ENCODE data around the gene HBZ. TPM values are rescaled to one million over a fixed set of nuclear protein-coding genes. Genes with fewer than 3 reads are reported as not detected.
A peak's percentile ranks its signal among the peaks of the same experiment; 100 is the strongest.

HBZ gene
- total RNA-seq, 2 experiments from 2014 or later = not detected

DNA sequence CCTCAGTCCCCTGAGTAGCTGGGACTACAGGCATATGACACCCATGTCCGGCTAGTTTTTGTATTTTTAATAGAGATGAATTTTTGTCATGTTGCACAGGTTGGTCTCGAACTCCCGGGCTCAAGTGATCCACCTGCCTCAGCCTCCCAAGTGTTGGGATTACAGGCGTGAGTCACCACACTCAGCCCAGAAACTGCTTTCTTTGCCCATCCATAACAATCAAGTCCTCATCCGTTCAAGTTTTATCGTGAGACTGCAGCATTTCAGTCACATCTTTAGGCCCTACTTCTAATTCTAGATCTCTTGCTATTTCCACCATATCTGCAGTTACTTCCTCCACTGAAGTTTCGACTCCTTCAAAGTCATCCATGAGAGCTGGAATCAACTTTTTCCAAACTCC lies 20.3 kb upstream of the HBZ start:
- H3K4me3 ChIP-seq (ENCODE audit: low read depth, low read length, poor library complexity, severe bottlenecking) = no peak overlapping the region
- peaks cover 6% of the 10 kb centered on the region for H3K4me1 ChIP-seq (ENCODE audit: insufficient read depth, low read length, poor library complexity, severe bottlenecking)
- BruUV-seq (replicated peaks) = no TSS peak
- TF ChIP-seq, protein P1, sequence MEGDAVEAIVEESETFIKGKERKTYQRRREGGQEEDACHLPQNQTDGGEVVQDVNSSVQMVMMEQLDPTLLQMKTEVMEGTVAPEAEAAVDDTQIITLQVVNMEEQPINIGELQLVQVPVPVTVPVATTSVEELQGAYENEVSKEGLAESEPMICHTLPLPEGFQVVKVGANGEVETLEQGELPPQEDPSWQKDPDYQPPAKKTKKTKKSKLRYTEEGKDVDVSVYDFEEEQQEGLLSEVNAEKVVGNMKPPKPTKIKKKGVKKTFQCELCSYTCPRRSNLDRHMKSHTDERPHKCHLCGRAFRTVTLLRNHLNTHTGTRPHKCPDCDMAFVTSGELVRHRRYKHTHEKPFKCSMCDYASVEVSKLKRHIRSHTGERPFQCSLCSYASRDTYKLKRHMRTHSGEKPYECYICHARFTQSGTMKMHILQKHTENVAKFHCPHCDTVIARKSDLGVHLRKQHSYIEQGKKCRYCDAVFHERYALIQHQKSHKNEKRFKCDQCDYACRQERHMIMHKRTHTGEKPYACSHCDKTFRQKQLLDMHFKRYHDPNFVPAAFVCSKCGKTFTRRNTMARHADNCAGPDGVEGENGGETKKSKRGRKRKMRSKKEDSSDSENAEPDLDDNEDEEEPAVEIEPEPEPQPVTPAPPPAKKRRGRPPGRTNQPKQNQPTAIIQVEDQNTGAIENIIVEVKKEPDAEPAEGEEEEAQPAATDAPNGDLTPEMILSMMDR (conservative IDR thresholded peaks at IDR 0.05; ENCODE audit: low read length) = no peak
- TF ChIP-seq EZH2phosphoT487 (IDR thresholded peaks at IDR 0.05; ENCODE audit: borderline replicate concordance, low read depth, low read length) = no peak
- CTCF ChIA-PET (ENCODE audit: unreplicated experiment) = no interaction called here
- peaks cover 33% of the 10 kb centered on the region for H3K79me2 ChIP-seq (ENCODE audit: insufficient read depth, low read depth, low read length)
- H3K9me2 ChIP-seq (ENCODE audit: insufficient read depth, low read length) = no peaks in the 10 kb centered on the region
- POLR2A ChIA-PET = no interaction called here
- H3K27ac ChIP-seq (ENCODE audit: low read depth, low read length, poor library complexity, severe bottlenecking) = no peak overlapping the region
- intact Hi-C loops (cut with micrococcal nuclease; ENCODE audit: unreplicated experiment) = no loop called here
- no peak overlapping the region for H2AFZ ChIP-seq (ENCODE audit: low read length)
- H3K9me3 ChIP-seq (ENCODE audit: low read length) = no peaks in the 10 kb centered on the region
- H3K4me2 ChIP-seq (ENCODE audit: low read length) = no peak overlapping the region
- no peak for DNase-seq (ENCODE audit: low spot score)
- no peaks in the 10 kb centered on the region for H4K20me1 ChIP-seq (ENCODE audit: insufficient read depth, low read length)
- H3K36me3 ChIP-seq (ENCODE audit: insufficient read depth, low read length) = peaks cover 8% of the 10 kb centered on the region; the same call in 1 of the 2 replicates

DNA sequence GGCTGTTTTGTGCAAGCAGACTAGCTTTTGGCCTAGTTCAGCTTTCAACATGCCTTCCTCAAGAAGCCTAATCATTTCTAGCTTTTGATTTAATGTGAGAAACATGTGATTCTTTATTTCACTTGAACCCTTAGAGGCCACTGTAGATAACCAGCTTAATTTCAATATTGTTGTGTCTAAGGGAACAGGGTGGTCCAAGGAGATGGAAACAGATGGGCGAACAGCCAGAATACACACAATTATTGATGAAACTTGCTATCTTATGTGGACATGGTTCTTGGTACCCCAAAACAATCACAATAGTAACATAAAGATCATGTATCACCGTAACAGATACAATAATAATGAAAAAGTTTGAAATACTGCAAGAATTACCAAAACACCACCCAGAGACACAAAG lies 18.7 kb upstream of the HBZ start:
- BruUV-seq (replicated peaks) = TSS peak; percentile 43
- intact Hi-C loops (cut with micrococcal nuclease; ENCODE audit: unreplicated experiment) = no loop called here
- Histone ChIP-seq H3K9me2 (ENCODE audit: insufficient read depth, low read length) (no peaks in the 10 kb centered on the region), H3K4me3 (ENCODE audit: low read depth, low read length, poor library complexity, severe bottlenecking) (no peak overlapping the region), H3K79me2 (ENCODE audit: insufficient read depth, low read depth, low read length) (peaks cover 43% of the 10 kb centered on the region), H3K9me3 (ENCODE audit: low read length) (no peaks in the 10 kb centered on the region), H4K20me1 (ENCODE audit: insufficient read depth, low read length) (no peaks in the 10 kb centered on the region), H2AFZ (ENCODE audit: low read length) (no peak overlapping the region), H3K27ac (ENCODE audit: low read depth, low read length, poor library complexity, severe bottlenecking) (no peak overlapping the region), H3K36me3 (ENCODE audit: insufficient read depth, low read length) (peaks cover 8% of the 10 kb centered on the region; the same call in 1 of the 2 replicates), H3K4me1 (ENCODE audit: insufficient read depth, low read length, poor library complexity, severe bottlenecking) (peaks cover 10% of the 10 kb centered on the region), H3K4me2 (ENCODE audit: low read length) (no peak overlapping the region)
- TF ChIP-seq, protein P1 (conservative IDR thresholded peaks at IDR 0.05; ENCODE audit: low read length) = no peak
- TF ChIP-seq EZH2phosphoT487 (IDR thresholded peaks at IDR 0.05; ENCODE audit: borderline replicate concordance, low read depth, low read length) = no peak
- ChIA-PET CTCF (ENCODE audit: unreplicated experiment) (no interaction called here), POLR2A (interaction anchor here (0.8 kb wide), 1 partner anchor 16 kb away, joined by 3 read pairs; no protein-coding TSS in a partner anchor)
- no peak for DNase-seq (ENCODE audit: low spot score)

DNA sequence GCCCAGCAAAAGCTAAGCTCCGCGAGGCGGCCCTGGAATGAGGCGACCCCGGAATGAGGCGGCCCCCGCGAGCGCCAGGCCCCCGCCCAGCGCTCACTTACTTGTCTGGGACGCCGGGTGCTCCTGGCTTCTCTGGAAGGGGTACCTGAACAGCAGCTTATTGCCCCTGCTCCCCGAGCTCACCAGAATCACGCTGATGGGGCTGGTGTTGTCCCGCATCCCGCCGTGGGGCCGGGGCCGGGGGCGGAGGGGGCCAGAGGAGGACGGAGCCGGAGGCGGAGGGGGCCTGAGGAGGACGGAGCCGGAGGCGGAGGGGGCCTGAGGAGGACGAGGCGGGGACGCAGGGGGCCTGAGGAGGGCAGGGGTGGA lies 14.4 kb upstream of the HBZ start:
- POLR2A ChIA-PET = interaction anchor here (0.7 to 0.8 kb wide), 2 partner anchors 13 to 233 kb away, joined by 3 to 4 read pairs; no protein-coding TSS in a partner anchor
- no TSS peak for BruUV-seq (replicated peaks)
- CTCF ChIA-PET (ENCODE audit: unreplicated experiment) = no interaction called here
- Histone ChIP-seq H3K4me3 (ENCODE audit: low read depth, low read length, poor library complexity, severe bottlenecking) (peak overlapping the region; percentile 83), H4K20me1 (ENCODE audit: insufficient read depth, low read length) (no peaks in the 10 kb centered on the region), H3K9me3 (ENCODE audit: low read length) (no peaks in the 10 kb centered on the region), H3K4me1 (ENCODE audit: insufficient read depth, low read length, poor library complexity, severe bottlenecking) (peaks cover 10% of the 10 kb centered on the region), H3K4me2 (ENCODE audit: low read length) (peak overlapping the region; percentile 64), H3K79me2 (ENCODE audit: insufficient read depth, low read depth, low read length) (peaks cover 43% of the 10 kb centered on the region), H3K9me2 (ENCODE audit: insufficient read depth, low read length) (no peaks in the 10 kb centered on the region), H3K36me3 (ENCODE audit: insufficient read depth, low read length) (no peaks in the 10 kb centered on the region), H3K27ac (ENCODE audit: low read depth, low read length, poor library complexity, severe bottlenecking) (peak overlapping the region; percentile 68), H2AFZ (ENCODE audit: low read length) (peak overlapping the region; percentile 67)
- peak; percentile 56 for DNase-seq (ENCODE audit: low spot score)
- TF ChIP-seq EZH2phosphoT487 (IDR thresholded peaks at IDR 0.05; ENCODE audit: borderline replicate concordance, low read depth, low read length) = no peak
- intact Hi-C loops (cut with micrococcal nuclease; ENCODE audit: unreplicated experiment) = no loop called here

All from OCI-LY7 (cell line).